HepG2 (cell line): ENCODE data around the gene ZKSCAN3. TPM values are rescaled to one million over a fixed set of nuclear protein-coding genes. Genes with fewer than 3 reads are reported as not detected.

ENCODE experiments used
- CBFB ChIP-seq: sonication (generic); formaldehyde crosslinking; IDR thresholded peaks from 2 replicates; pipeline ENCODE4 v1.4.0; 2020; ENCODE audit warnings: missing genetic modification reagents
- FOXP1 ChIP-seq, 2 experiments: fragments of 450-650 bp in 1 of 2; IDR thresholded peaks; 2 replicates each; pipeline ENCODE4 v1.6.1; 2017 to 2018; ENCODE audit warnings: antibody characterized with exemption in 1 of 2
- HNRNPK ChIP-seq: fragments of 200-400 bp; formaldehyde crosslinking; IDR thresholded peaks from 2 replicates; pipeline ENCODE4 v1.6.1; 2018; ENCODE audit warnings: low read length, low read depth, moderate library complexity, mild to moderate bottlenecking; ENCODE audit not compliant: poor library complexity, severe bottlenecking
- IRX3 ChIP-seq: sonication (generic); formaldehyde crosslinking; IDR thresholded peaks from 2 replicates; pipeline ENCODE4 v1.8.1; 2023; ENCODE audit warnings: mild to moderate bottlenecking, low read depth, missing genetic modification reagents, borderline replicate concordance
- KDM1A ChIP-seq: IDR thresholded peaks from 2 replicates; pipeline ENCODE4 v1.6.1; 2016; ENCODE audit warnings: missing compliant biosample characterization
- NFKB2 ChIP-seq: sonication (generic); formaldehyde crosslinking; IDR thresholded peaks from 2 replicates; pipeline ENCODE4 v1.4.0; 2020; ENCODE audit warnings: missing genetic modification reagents, borderline replicate concordance
- PHB2 ChIP-seq: fragments of 450-650 bp; IDR thresholded peaks from 2 replicates; pipeline ENCODE4 v1.6.1; 2018; ENCODE audit not compliant: partially characterized antibody
- SRSF9 ChIP-seq: fragments of 200-400 bp; formaldehyde crosslinking; IDR thresholded peaks from 2 replicates; pipeline ENCODE4 v1.6.1; 2018; ENCODE audit warnings: borderline replicate concordance, mild to moderate bottlenecking, low read depth, low read length; ENCODE audit not compliant: insufficient read depth, poor library complexity, severe bottlenecking
- ZEB1 ChIP-seq: IDR thresholded peaks from 2 replicates; pipeline ENCODE4 v1.6.1; 2012; ENCODE audit warnings: mild to moderate bottlenecking, low read depth, inconsistent platforms; ENCODE audit not compliant: insufficient replicate concordance
- ZNF24 ChIP-seq: fragments of 450-650 bp; IDR thresholded peaks from 2 replicates; pipeline ENCODE4 v1.6.1; 2017; ENCODE audit warnings: antibody characterized with exemption, mild to moderate bottlenecking
- ZNF530 ChIP-seq: sonication (generic); formaldehyde crosslinking; IDR thresholded peaks from 2 replicates; pipeline ENCODE4 v1.5.0; 2020; ENCODE audit warnings: low read depth, mild to moderate bottlenecking, missing genetic modification reagents
- ZNF607 ChIP-seq: sonication (generic); formaldehyde crosslinking; IDR thresholded peaks from 2 replicates; pipeline ENCODE4 v1.5.1; 2020; ENCODE audit warnings: missing genetic modification reagents, mild to moderate bottlenecking, borderline replicate concordance
- polyA plus RNA-seq, 8 experiments: library from polyadenylated mRNA; depleted of rRNA in 3 of 8; stranded (reverse) in 7 of 8; unstranded in 1 of 8; fragments of >200 nt; fragmentation: Illumina TruSeq in 4 of 8; extraction: Trizol in 4 of 8; gene quantifications; 2 replicates each; pipeline versions ENCODE4 v1.2.1 to v1.2.3, GENCODE V29; 2011 to 2016; ENCODE audit warnings: low read depth in 4 of 8, missing spikeins in 1 of 8, mixed read lengths in 1 of 8; ENCODE audit not compliant: insufficient read depth in 1 of 8
- total RNA-seq, 5 experiments: library from RNA; depleted of rRNA; stranded (reverse); fragments of >200 nt; fragmentation: Illumina TruSeq; extraction: Trizol; gene quantifications; 2 replicates each; pipeline ENCODE4 v1.2.3, GENCODE V29; 2016; ENCODE audit warnings: low read depth in 1 of 5
- TF ChIP-seq, protein P1 (sequence below): sonication (generic); formaldehyde crosslinking; IDR thresholded peaks from 2 replicates; pipeline ENCODE4 v1.4.0; 2020; ENCODE audit warnings: mild to moderate bottlenecking, missing genetic modification reagents
- TF ChIP-seq, protein P2 (sequence below), 2 experiments: fragments of 450-650 bp in 1 of 2; sonication (generic) in 1 of 2; formaldehyde crosslinking in 1 of 2; IDR thresholded peaks; 2 replicates each; pipeline versions ENCODE4 v1.6.1 to v1.8.0; 2016 to 2022; ENCODE audit warnings: antibody characterized with exemption in 1 of 2, mild to moderate bottlenecking in 1 of 2, missing genetic modification reagents in 1 of 2

Gene ZKSCAN3
- total and polyA plus RNA-seq, 2 of the 13 experiments (the other 11 are each of a cell fraction or from before 2014, with no cell fraction given), result 3.3 to 7.4 TPM

DNA sequence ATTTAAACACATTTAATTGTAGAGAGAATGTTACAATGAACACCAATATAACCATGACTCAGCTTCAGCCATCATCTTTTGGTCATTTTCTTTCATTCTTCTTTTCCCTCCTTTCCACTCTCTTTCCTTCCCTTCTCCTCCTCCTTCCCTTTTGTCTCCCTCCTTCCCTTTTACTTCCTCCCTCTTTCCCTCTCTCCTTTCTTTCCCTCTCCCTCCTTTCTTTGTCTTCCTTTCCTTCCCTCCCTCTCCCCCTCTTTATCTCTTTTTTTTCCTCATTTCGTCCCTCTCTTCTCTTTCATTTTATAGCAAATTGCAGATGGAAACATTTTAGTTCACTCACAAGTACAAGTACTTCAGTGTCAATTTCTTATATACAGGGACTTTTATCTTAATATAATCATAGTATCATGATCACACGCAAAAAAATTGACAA is 1.8 kb downstream of the ZKSCAN3 start (continued):
- TF ChIP-seq ZEB1, result no peak
- TF ChIP-seq, protein P1, sequence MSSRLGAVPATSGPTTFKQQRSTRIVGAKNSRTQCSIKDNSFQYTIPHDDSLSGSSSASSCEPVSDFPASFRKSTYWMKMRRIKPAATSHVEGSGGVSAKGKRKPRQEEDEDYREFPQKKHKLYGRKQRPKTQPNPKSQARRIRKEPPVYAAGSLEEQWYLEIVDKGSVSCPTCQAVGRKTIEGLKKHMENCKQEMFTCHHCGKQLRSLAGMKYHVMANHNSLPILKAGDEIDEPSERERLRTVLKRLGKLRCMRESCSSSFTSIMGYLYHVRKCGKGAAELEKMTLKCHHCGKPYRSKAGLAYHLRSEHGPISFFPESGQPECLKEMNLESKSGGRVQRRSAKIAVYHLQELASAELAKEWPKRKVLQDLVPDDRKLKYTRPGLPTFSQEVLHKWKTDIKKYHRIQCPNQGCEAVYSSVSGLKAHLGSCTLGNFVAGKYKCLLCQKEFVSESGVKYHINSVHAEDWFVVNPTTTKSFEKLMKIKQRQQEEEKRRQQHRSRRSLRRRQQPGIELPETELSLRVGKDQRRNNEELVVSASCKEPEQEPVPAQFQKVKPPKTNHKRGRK (CRISPR knock-in tag), result peak; percentile 95
- peak; percentile 97 for TF ChIP-seq HNRNPK
- no peak for TF ChIP-seq IRX3 (CRISPR knock-in tag)
- no peak for TF ChIP-seq CBFB (CRISPR knock-in tag)
- TF ChIP-seq ZNF530, result no peak
- peak; percentile 83 for TF ChIP-seq PHB2
- no peak for TF ChIP-seq ZNF607 (CRISPR knock-in tag)
- no peak for TF ChIP-seq ZNF24
- TF ChIP-seq FOXP1 (IDR thresholded peaks at IDR 0.05), result peak; percentile 11; the same call in 1 of the 2 replicates
- TF ChIP-seq FOXP1 (CRISPR knock-in tag; IDR thresholded peaks at IDR 0.05), result no peak
- TF ChIP-seq, protein P2, sequence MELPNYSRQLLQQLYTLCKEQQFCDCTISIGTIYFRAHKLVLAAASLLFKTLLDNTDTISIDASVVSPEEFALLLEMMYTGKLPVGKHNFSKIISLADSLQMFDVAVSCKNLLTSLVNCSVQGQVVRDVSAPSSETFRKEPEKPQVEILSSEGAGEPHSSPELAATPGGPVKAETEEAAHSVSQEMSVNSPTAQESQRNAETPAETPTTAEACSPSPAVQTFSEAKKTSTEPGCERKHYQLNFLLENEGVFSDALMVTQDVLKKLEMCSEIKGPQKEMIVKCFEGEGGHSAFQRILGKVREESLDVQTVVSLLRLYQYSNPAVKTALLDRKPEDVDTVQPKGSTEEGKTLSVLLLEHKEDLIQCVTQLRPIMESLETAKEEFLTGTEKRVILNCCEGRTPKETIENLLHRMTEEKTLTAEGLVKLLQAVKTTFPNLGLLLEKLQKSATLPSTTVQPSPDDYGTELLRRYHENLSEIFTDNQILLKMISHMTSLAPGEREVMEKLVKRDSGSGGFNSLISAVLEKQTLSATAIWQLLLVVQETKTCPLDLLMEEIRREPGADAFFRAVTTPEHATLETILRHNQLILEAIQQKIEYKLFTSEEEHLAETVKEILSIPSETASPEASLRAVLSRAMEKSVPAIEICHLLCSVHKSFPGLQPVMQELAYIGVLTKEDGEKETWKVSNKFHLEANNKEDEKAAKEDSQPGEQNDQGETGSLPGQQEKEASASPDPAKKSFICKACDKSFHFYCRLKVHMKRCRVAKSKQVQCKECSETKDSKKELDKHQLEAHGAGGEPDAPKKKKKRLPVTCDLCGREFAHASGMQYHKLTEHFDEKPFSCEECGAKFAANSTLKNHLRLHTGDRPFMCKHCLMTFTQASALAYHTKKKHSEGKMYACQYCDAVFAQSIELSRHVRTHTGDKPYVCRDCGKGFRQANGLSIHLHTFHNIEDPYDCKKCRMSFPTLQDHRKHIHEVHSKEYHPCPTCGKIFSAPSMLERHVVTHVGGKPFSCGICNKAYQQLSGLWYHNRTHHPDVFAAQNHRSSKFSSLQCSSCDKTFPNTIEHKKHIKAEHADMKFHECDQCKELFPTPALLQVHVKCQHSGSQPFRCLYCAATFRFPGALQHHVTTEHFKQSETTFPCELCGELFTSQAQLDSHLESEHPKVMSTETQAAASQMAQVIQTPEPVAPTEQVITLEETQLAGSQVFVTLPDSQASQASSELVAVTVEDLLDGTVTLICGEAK (IDR thresholded peaks at IDR 0.05), result no peak
- TF ChIP-seq, protein P2 (CRISPR knock-in tag; IDR thresholded peaks at IDR 0.05), result no peak
- TF ChIP-seq SRSF9, result no peak
- TF ChIP-seq KDM1A (CRISPR knock-in tag), result no peak
- TF ChIP-seq NFKB2 (CRISPR knock-in tag), result no peak
- TF ChIP-seq, all 625 proteins: peak for 7
